ENCODE results near the gene RAB11FIP3.
"Not testable (repeated sequence)": the region's sequence is repeated elsewhere in the genome, so short reads cannot be mapped to it uniquely, and the experiment has no call there.

Gene RAB11FIP3

DNA sequence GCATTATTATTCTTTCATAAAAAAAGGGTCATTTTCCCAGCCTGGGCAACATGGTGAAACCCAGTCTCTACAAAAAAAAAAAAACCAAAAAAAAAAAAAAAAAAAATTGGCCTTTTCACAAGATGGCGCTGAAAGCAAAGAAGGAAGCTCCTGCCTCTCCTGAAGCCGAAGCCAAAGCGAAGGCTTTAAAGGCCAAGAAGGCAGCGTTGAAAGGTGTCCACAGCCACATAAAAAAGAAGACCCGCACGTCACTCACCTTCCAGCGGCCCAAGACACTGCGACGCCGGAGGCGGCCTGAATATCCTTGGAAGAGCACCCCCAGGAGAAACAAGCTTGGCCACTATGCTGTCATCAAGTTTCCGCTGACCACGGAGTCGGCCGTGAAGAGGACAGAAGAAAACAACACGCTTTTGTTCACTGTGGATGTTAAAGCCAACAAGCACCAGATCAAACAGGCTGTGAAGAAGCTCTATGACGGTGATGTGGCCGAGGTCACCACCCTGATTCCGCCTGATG lies 38.8 kb upstream of the RAB11FIP3 start:
- TF ChIP-seq CTCF (IDR thresholded peaks at IDR 0.05; ENCODE audit: borderline replicate concordance, insufficient read depth, low read depth, low read length) = no peak
- H3K4me3 ChIP-seq (ENCODE audit: low read depth, low read length) = no peak overlapping the region

- not testable (repeated sequence) for H3K4me3 ChIP-seq (ENCODE audit: low read depth, low read length)
These were observed 37.4 kb upstream of the RAB11FIP3 start for GRCh38 chr16:387761-388666.

- TF ChIP-seq CTCF (IDR thresholded peaks at IDR 0.05; ENCODE audit: borderline replicate concordance, insufficient read depth, low read depth, low read length) = no peak
- no peak overlapping the region for H3K4me3 ChIP-seq (ENCODE audit: low read depth, low read length)
These were observed 36.1 kb upstream of the RAB11FIP3 start for GRCh38 chr16:389352-389751.

- no peak overlapping the region for H3K4me3 ChIP-seq (ENCODE audit: low read depth, low read length)
- TF ChIP-seq CTCF (IDR thresholded peaks at IDR 0.05; ENCODE audit: borderline replicate concordance, insufficient read depth, low read depth, low read length) = peak; percentile 97
These were observed 33.5 kb upstream of the RAB11FIP3 start for GRCh38 chr16:391885-392335.

DNA sequence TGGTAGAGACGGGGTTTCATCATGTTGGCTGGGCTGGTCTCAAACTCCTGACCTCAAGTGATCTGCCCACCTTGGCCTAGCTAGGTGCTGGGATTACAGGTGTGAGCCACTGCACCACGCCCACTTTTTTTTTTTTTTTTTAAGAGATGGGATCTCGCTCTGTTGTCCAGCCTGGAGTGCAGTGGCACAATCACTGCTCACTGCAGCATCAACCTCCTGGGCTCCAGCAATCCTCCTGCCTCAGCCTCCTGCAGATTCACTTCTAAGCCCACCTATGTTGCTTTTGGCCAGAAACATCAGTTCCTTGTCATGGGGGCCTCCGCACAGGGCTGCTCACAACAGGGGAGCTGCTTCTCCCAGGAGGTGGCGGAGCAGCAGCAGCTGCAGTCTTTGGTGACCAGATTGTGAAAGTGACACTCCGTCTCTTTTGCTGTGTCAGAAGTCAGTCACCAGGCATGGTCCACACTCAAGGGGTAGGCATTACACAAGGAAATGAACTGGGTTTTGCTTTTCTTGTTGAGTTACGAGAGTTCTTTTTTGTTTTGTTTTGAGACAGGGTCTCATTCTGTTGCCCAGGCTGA lies 32.9 kb upstream of the RAB11FIP3 start:
- TF ChIP-seq CTCF (IDR thresholded peaks at IDR 0.05; ENCODE audit: borderline replicate concordance, insufficient read depth, low read depth, low read length) = no peak
- H3K4me3 ChIP-seq (ENCODE audit: low read depth, low read length) = no peak overlapping the region

GRCh38 chr16:396199-396598 lies 29.2 kb upstream of the RAB11FIP3 start:
- TF ChIP-seq CTCF (IDR thresholded peaks at IDR 0.05; ENCODE audit: borderline replicate concordance, insufficient read depth, low read depth, low read length) = no peak
- peak overlapping the region; percentile 78 for H3K4me3 ChIP-seq (ENCODE audit: low read depth, low read length)

DNA sequence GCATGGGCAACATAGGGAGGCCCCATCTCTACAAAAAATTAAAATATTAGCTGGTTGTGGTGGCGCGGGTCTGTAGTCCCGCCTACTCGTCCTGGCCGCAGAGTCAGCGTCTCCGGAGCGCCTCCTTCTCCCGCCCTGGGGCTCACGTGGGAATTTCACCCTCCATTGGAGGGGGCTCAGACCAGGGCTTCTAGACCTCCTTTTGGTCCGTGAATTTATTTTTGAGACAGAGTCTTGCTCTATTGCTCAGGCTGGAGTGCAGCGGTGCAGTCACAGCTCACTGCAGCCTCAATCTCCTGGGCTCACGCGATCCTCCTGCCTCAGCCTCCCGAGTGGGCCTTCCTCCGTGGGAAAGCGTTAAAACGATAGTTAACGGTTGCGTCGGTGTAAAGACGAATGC lies 28.8 kb upstream of the RAB11FIP3 start:
- peak overlapping the region; percentile 78 for H3K4me3 ChIP-seq (ENCODE audit: low read depth, low read length)
- TF ChIP-seq CTCF (IDR thresholded peaks at IDR 0.05; ENCODE audit: borderline replicate concordance, insufficient read depth, low read depth, low read length) = no peak
